Smooth muscle cell (in vitro differentiated cells): ENCODE results near the gene FAM120B. TPM values are rescaled to one million over a fixed set of nuclear protein-coding genes. Genes with fewer than 3 reads are reported as not detected.

Experiments used
- DNase-seq: peaks from one replicate; lab custom pipeline; 2025; ENCODE audit not compliant: unreplicated experiment; lab: John Stamatoyannopoulos, UW
- H2AFZ ChIP-seq: fragments of 200-600 bp; sonication (generic); 2 replicates; pipeline ENCODE4 v1.6.0; 2016; ENCODE audit warnings: antibody characterized with exemption, low read depth, mild to moderate bottlenecking
- H3F3A ChIP-seq: fragments of 200-600 bp; sonication (generic); 2 replicates; pipeline ENCODE4 v1.6.0; 2017; ENCODE audit warnings: antibody characterized with exemption, low read depth
- H3K27ac ChIP-seq: fragments of 200-600 bp; sonication (generic); 2 replicates; pipeline ENCODE4 v1.5.1; 2016; ENCODE audit warnings: low read depth, mild to moderate bottlenecking
- H3K27me3 ChIP-seq: fragments of 200-600 bp; sonication (generic); 2 replicates; pipeline ENCODE4 v1.6.1; 2016; ENCODE audit warnings: low read depth, mild to moderate bottlenecking
- H3K36me3 ChIP-seq: fragments of 200-600 bp; sonication (generic); 2 replicates; pipeline ENCODE4 v1.5.1; 2016; ENCODE audit warnings: low read depth
- H3K4me1 ChIP-seq: fragments of 200-600 bp; sonication (generic); 2 replicates; pipeline ENCODE4 v1.5.1; 2016; ENCODE audit warnings: low read depth
- H3K4me2 ChIP-seq: fragments of 200-600 bp; sonication (generic); 2 replicates; pipeline ENCODE4 v1.6.0; 2016; ENCODE audit warnings: mild to moderate bottlenecking
- H3K4me3 ChIP-seq: fragments of 200-600 bp; sonication (generic); 2 replicates; pipeline ENCODE4 v1.5.1; 2016; ENCODE audit warnings: mild to moderate bottlenecking
- H3K79me2 ChIP-seq: fragments of 200-600 bp; sonication (generic); 2 replicates; pipeline ENCODE4 v1.6.0; 2016; ENCODE audit warnings: low read depth, mild to moderate bottlenecking
- H3K9ac ChIP-seq: fragments of 200-600 bp; sonication (generic); 2 replicates; pipeline ENCODE4 v1.6.0; 2016; ENCODE audit warnings: low read depth
- H3K9me3 ChIP-seq: fragments of 200-600 bp; sonication (generic); replicated peaks from 2 replicates; pipeline ENCODE4 v1.5.1; 2016; ENCODE audit warnings: low read depth
- H4K20me1 ChIP-seq: fragments of 200-600 bp; sonication (generic); 2 replicates; pipeline ENCODE4 v1.6.0; 2016; ENCODE audit warnings: low read depth
- WGBS: methylation state at CpG from one replicate; pipeline ENCODE4 v1.1.7; 2016; ENCODE audit warnings: low lambda C conversion rate; 5-methylcytosine and 5-hydroxymethylcytosine counted together
- polyA plus RNA-seq: library from polyadenylated mRNA; unstranded; fragments of >200 nt; fragmentation: Nextera tagmentation; extraction: Ambion mirVana; gene quantifications from 2 replicates; pipeline ENCODE4 v1.2.1, GENCODE V29; 2016
- total RNA-seq: library from RNA; depleted of rRNA; stranded (reverse); fragments of >200 nt; gene quantifications from 2 replicates; pipeline ENCODE4 v1.2.3, GENCODE V29; 2014
- TF ChIP-seq, protein P1 (sequence below): fragments of 200-600 bp; sonication (generic); IDR thresholded peaks from 2 replicates; pipeline ENCODE4 v1.5.1; 2017; ENCODE audit warnings: borderline replicate concordance, mild to moderate bottlenecking, antibody characterized with exemption; ENCODE audit not compliant: insufficient read depth, poor library complexity, severe bottlenecking

FAM120B gene
- total and polyA plus RNA-seq, 2 experiments from 2014 or later: 17.8 to 26.3 TPM

DNA sequence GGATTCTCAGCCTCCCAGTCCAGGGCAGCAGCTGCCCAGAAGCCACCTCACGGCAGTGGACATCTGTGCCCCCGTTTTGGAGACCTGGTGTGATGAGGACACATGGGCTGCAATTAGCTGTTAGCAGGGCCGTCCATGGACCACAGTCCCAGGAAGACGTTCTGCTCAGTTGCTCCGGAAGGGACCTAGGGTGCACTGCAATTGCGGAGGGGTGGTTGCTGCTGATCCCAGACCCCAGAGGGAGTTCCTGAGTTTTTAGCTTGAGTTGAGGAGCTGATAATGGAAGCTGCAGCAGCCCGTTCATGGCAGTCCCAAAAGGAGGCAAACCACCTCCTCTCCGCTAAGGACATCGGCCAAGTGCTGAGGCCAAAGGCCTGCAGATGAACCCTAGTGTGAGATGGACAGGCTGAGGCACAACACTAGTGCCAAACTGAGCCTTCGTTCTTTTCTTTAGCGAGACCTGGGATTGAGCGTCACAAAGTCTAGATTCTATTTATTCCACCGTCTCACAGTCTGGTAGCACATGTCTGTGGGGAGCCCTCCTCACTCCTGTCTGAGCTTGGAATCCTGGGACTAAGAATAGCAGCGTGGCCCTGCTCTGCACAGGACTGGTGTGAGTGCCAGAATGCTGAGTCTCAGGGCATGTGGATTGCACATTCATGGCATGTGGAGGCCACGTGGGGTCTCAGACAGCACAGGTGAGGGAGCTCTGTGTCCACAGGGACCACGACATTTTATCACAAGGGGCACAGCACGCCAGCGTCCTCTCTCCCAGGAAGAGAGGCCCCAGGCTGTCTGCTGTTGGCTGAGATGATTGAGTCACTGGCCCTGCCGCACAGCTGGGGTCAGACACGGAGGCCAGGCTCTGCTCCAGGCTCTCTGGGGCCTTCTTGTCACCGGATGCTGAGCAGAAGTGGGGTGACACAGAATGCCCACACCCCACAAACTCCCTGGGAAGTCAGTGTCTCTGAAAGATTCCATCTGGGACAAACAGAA, 133.1 kb downstream of the FAM120B start:
- TF ChIP-seq, protein P1, sequence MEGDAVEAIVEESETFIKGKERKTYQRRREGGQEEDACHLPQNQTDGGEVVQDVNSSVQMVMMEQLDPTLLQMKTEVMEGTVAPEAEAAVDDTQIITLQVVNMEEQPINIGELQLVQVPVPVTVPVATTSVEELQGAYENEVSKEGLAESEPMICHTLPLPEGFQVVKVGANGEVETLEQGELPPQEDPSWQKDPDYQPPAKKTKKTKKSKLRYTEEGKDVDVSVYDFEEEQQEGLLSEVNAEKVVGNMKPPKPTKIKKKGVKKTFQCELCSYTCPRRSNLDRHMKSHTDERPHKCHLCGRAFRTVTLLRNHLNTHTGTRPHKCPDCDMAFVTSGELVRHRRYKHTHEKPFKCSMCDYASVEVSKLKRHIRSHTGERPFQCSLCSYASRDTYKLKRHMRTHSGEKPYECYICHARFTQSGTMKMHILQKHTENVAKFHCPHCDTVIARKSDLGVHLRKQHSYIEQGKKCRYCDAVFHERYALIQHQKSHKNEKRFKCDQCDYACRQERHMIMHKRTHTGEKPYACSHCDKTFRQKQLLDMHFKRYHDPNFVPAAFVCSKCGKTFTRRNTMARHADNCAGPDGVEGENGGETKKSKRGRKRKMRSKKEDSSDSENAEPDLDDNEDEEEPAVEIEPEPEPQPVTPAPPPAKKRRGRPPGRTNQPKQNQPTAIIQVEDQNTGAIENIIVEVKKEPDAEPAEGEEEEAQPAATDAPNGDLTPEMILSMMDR: no peak
- Histone ChIP-seq H3K4me3 (no peak overlapping the region), H3K79me2 (no peaks in the 10 kb centered on the region), H3F3A (no peaks in the 10 kb centered on the region), H3K4me1 (peaks cover 19% of the 10 kb centered on the region), H3K4me2 (no peak overlapping the region), H3K9me3 (no peaks in the 10 kb centered on the region), H2AFZ (no peak overlapping the region), H3K27me3 (no peaks in the 10 kb centered on the region), H3K27ac (no peak overlapping the region), H3K36me3 (no peaks in the 10 kb centered on the region), H4K20me1 (no peaks in the 10 kb centered on the region), H3K9ac (no peak overlapping the region)
- WGBS: 69% methylated on average over 21 of the region's 21 CpGs
- DNase-seq: no peak

DNA sequence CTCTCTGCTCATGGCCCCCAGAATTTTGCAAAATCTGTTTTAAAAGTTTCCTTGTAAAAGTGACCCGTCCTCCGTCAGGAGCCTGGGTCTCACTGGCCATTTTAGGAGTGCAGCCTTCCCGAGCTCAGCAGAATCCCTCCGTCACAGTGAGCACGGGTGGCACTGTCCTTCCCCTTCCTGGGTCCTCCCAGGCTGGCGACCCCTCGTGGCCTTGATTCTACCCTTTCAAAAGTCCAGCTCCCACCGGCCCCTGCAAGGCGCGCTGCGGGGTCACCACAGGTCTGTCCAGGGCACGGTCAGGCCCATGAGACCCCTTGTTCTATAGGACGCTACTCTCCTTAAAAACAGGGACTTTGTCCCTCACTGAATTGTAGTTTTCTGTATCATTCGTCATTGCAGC, 133.9 kb downstream of the FAM120B start:
- no peaks in the 10 kb centered on the region for H3K27me3 ChIP-seq
- no peak for DNase-seq
- no peak overlapping the region for H3K9ac ChIP-seq
- no peaks in the 10 kb centered on the region for H3F3A ChIP-seq
- H3K79me2 ChIP-seq: no peaks in the 10 kb centered on the region
- H3K4me3 ChIP-seq: no peak overlapping the region
- 93% methylated on average over 14 of the region's 14 CpGs for WGBS
- TF ChIP-seq, protein P1: no peak
- H3K4me1 ChIP-seq: peaks cover 19% of the 10 kb centered on the region
- no peaks in the 10 kb centered on the region for H3K9me3 ChIP-seq
- H4K20me1 ChIP-seq: no peaks in the 10 kb centered on the region
- no peak overlapping the region for H3K27ac ChIP-seq
- H3K4me2 ChIP-seq: no peak overlapping the region
- no peaks in the 10 kb centered on the region for H3K36me3 ChIP-seq
- H2AFZ ChIP-seq: no peak overlapping the region

DNA sequence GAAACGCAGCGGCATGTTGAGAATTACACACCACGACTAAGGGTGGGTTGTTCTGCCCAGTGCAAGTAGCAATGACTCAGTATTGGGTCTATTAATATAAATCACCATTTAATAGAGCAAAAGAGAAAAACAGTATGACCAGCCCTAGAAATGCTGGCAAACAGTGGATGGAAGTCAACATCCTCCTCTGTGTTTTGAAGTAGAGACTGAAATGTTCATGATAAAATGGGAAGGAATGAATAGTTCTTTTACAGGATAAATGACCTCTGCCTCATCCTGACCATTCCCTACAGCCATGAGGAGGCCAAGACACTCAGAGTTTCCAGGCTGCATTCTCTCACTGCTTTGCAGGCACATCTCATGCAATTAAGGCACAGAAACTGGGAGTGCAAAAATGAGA, 134.8 kb downstream of the FAM120B start:
- no peak overlapping the region for H3K4me3 ChIP-seq
- no peaks in the 10 kb centered on the region for H3K27me3 ChIP-seq
- TF ChIP-seq, protein P1: no peak
- H3K27ac ChIP-seq: no peak overlapping the region
- DNase-seq: no peak
- WGBS: 90% methylated on average over 3 of the region's 3 CpGs
- no peak overlapping the region for H3K9ac ChIP-seq
- peaks cover 19% of the 10 kb centered on the region for H3K4me1 ChIP-seq
- no peaks in the 10 kb centered on the region for H4K20me1 ChIP-seq
- H2AFZ ChIP-seq: no peak overlapping the region
- H3K9me3 ChIP-seq: no peaks in the 10 kb centered on the region
- H3F3A ChIP-seq: no peaks in the 10 kb centered on the region
- H3K79me2 ChIP-seq: no peaks in the 10 kb centered on the region
- no peak overlapping the region for H3K4me2 ChIP-seq
- no peaks in the 10 kb centered on the region for H3K36me3 ChIP-seq
